ENCODE results near the gene KRTAP5-9. TPM values are rescaled to one million over a fixed set of nuclear protein-coding genes. Genes with fewer than 3 reads are reported as not detected.
"Not testable (repeated sequence)": the region's sequence is repeated elsewhere in the genome, so short reads cannot be mapped to it uniquely, and the experiment has no call there.

The KRTAP5-9 gene
- total RNA-seq, 1 experiment from 2014 or later, result not detected

GRCh38 chr11:71566081-71566620 is 17.9 kb downstream of the KRTAP5-9 start:
- CTCF ChIA-PET, result no interaction called here
- H3K4me1 Mint-ChIP-seq (ENCODE audit: low read depth, unreplicated experiment), result peaks cover 8% of the 10 kb centered on the region
- peaks cover 96% of the 10 kb centered on the region for H3K27me3 Mint-ChIP-seq (ENCODE audit: unreplicated experiment)
- no peak for TF ChIP-seq CTCF (IDR thresholded peaks at IDR 0.05; ENCODE audit: unreplicated experiment)
- H3K27ac Mint-ChIP-seq (ENCODE audit: unreplicated experiment), result no peak overlapping the region
- BruUV-seq (replicated peaks), result no TSS peak
- DNase-seq, result peak; percentile 33
- H3K9me3 Mint-ChIP-seq (ENCODE audit: low read depth, unreplicated experiment), result peaks cover 4% of the 10 kb centered on the region
- intact Hi-C loops (cut with micrococcal nuclease; ENCODE audit: unreplicated experiment), result no loop called here
- no peak overlapping the region for H3K4me3 Mint-ChIP-seq (ENCODE audit: low read depth, unreplicated experiment)
- no peaks in the 10 kb centered on the region for H3K36me3 Mint-ChIP-seq (ENCODE audit: insufficient read depth, unreplicated experiment)

GRCh38 chr11:71566626-71567599 is 18.7 kb downstream of the KRTAP5-9 start:
- H3K4me1 Mint-ChIP-seq (ENCODE audit: low read depth, unreplicated experiment); H3K36me3 Mint-ChIP-seq (ENCODE audit: insufficient read depth, unreplicated experiment); DNase-seq; intact Hi-C loops (cut with micrococcal nuclease; ENCODE audit: unreplicated experiment); CTCF ChIA-PET; H3K27ac Mint-ChIP-seq (ENCODE audit: unreplicated experiment); H3K9me3 Mint-ChIP-seq (ENCODE audit: low read depth, unreplicated experiment); BruUV-seq (replicated peaks); H3K4me3 Mint-ChIP-seq (ENCODE audit: low read depth, unreplicated experiment): not testable (repeated sequence)
- peaks cover 90% of the 10 kb centered on the region for H3K27me3 Mint-ChIP-seq (ENCODE audit: unreplicated experiment)

GRCh38 chr11:71567633-71568032 is 19.4 kb downstream of the KRTAP5-9 start:
- CTCF ChIA-PET; H3K4me1 Mint-ChIP-seq (ENCODE audit: low read depth, unreplicated experiment); H3K9me3 Mint-ChIP-seq (ENCODE audit: low read depth, unreplicated experiment); DNase-seq; intact Hi-C loops (cut with micrococcal nuclease; ENCODE audit: unreplicated experiment); H3K27ac Mint-ChIP-seq (ENCODE audit: unreplicated experiment); BruUV-seq (replicated peaks); H3K4me3 Mint-ChIP-seq (ENCODE audit: low read depth, unreplicated experiment); H3K36me3 Mint-ChIP-seq (ENCODE audit: insufficient read depth, unreplicated experiment): not testable (repeated sequence)
- H3K27me3 Mint-ChIP-seq (ENCODE audit: unreplicated experiment), result peaks cover 91% of the 10 kb centered on the region

- Mint-ChIP-seq H3K9me3 (ENCODE audit: low read depth, unreplicated experiment) (no peaks in the 10 kb centered on the region), H3K27me3 (ENCODE audit: unreplicated experiment) (peaks cover 91% of the 10 kb centered on the region), H3K36me3 (ENCODE audit: insufficient read depth, unreplicated experiment) (no peaks in the 10 kb centered on the region), H3K27ac (ENCODE audit: unreplicated experiment) (no peak overlapping the region), H3K4me1 (ENCODE audit: low read depth, unreplicated experiment) (peaks cover 8% of the 10 kb centered on the region), H3K4me3 (ENCODE audit: low read depth, unreplicated experiment) (no peak overlapping the region)
- no peak for TF ChIP-seq CTCF (IDR thresholded peaks at IDR 0.05; ENCODE audit: unreplicated experiment)
- no peak for DNase-seq
- CTCF ChIA-PET, result no interaction called here
- no TSS peak for BruUV-seq (replicated peaks)
- intact Hi-C loops (cut with micrococcal nuclease; ENCODE audit: unreplicated experiment), result no loop called here
These were observed 20.6 kb downstream of the KRTAP5-9 start for GRCh38 chr11:71568704-71569349.

GRCh38 chr11:71571101-71571850 is 23.1 kb downstream of the KRTAP5-9 start:
- H3K27ac Mint-ChIP-seq (ENCODE audit: unreplicated experiment); H3K4me1 Mint-ChIP-seq (ENCODE audit: low read depth, unreplicated experiment); intact Hi-C loops (cut with micrococcal nuclease; ENCODE audit: unreplicated experiment); BruUV-seq (replicated peaks); H3K4me3 Mint-ChIP-seq (ENCODE audit: low read depth, unreplicated experiment); DNase-seq; H3K36me3 Mint-ChIP-seq (ENCODE audit: insufficient read depth, unreplicated experiment); H3K9me3 Mint-ChIP-seq (ENCODE audit: low read depth, unreplicated experiment); CTCF ChIA-PET: not testable (repeated sequence)
- H3K27me3 Mint-ChIP-seq (ENCODE audit: unreplicated experiment), result peaks cover 91% of the 10 kb centered on the region
